Measurements from ENCODE around the gene SRCAP.

Gene SRCAP

GRCh38 chr16:30698816-30699614, at the start of gene SRCAP:
Gene SRCAP (plus strand): TSS chr16:30699171. CDS start chr16:30700825, 1,654 bp downstream.
- DNase-seq (ENCODE audit: low read depth, low spot score): peak; percentile 62

GRCh38 chr16:30649725-30650368, 49.1 kb upstream of the SRCAP start:
- no peak for DNase-seq (ENCODE audit: low read depth, low spot score)

- peak; percentile 99 for DNase-seq (ENCODE audit: low read depth, low spot score)
Observed at GRCh38 chr16:30650369-30651123, 48.4 kb upstream of the SRCAP start, which contains the start of gene PRR14. Gene PRR14 (plus strand): TSS chr16:30650960. CDS start chr16:30651646, 686 bp downstream.

GRCh38 chr16:30651124-30652004, 47.6 kb upstream of the SRCAP start:
- DNase-seq (ENCODE audit: low read depth, low spot score): peak; percentile 55

GRCh38 chr16:30652005-30652296, 47.0 kb upstream of the SRCAP start:
- DNase-seq (ENCODE audit: low read depth, low spot score): no peak

- no peak for DNase-seq (ENCODE audit: low read depth, low spot score)
Observed at GRCh38 chr16:30652718-30653117, 46.3 kb upstream of the SRCAP start.

- DNase-seq (ENCODE audit: low read depth, low spot score): no peak
Observed at GRCh38 chr16:30654856-30655255, 44.1 kb upstream of the SRCAP start.

- DNase-seq (ENCODE audit: low read depth, low spot score): no peak
Observed at GRCh38 chr16:30655815-30656347, 43.1 kb upstream of the SRCAP start.

GRCh38 chr16:30656388-30656787, 42.6 kb upstream of the SRCAP start:
- no peak for DNase-seq (ENCODE audit: low read depth, low spot score)

- no peak for DNase-seq (ENCODE audit: low read depth, low spot score)
Observed at GRCh38 chr16:30656974-30657865, 41.8 kb upstream of the SRCAP start.

- DNase-seq (ENCODE audit: low read depth, low spot score): peak; percentile 100
Observed at GRCh38 chr16:30657866-30658730, 40.9 kb upstream of the SRCAP start, which contains the start of gene FBRS. Gene FBRS (plus strand): TSS chr16:30658431. CDS start chr16:30659519, 1,088 bp downstream.

- DNase-seq (ENCODE audit: low read depth, low spot score): no peak
Observed at GRCh38 chr16:30658731-30659506, 40.1 kb upstream of the SRCAP start.

- DNase-seq (ENCODE audit: low read depth, low spot score): no peak
Observed at GRCh38 chr16:30659507-30660423, 39.2 kb upstream of the SRCAP start.

GRCh38 chr16:30660424-30661261, 38.3 kb upstream of the SRCAP start:
- DNase-seq (ENCODE audit: low read depth, low spot score): peak; percentile 61

- DNase-seq (ENCODE audit: low read depth, low spot score): no peak
Observed at GRCh38 chr16:30662449-30662848, 36.5 kb upstream of the SRCAP start.

GRCh38 chr16:30663038-30663437, 35.9 kb upstream of the SRCAP start:
- no peak for DNase-seq (ENCODE audit: low read depth, low spot score)
